GM18861 (cell line): ENCODE results near the gene SDHB.

Experiments used
- ATAC-seq: cut with Tn5 transposase; IDR thresholded peaks from one replicate; pipeline ENCODE4 v1.9.1; 2021; ENCODE audit not compliant: unreplicated experiment

SDHB gene

GRCh38 chr1:16988210-16988609 lies 65.6 kb downstream of the SDHB start:
- no peak for ATAC-seq

GRCh38 chr1:16986962-16987361 lies 66.9 kb downstream of the SDHB start:
- ATAC-seq, result no peak

- ATAC-seq, result no peak
Observed at GRCh38 chr1:16986560-16986959, 67.3 kb downstream of the SDHB start.

- no peak for ATAC-seq
Observed at GRCh38 chr1:16986113-16986512, 67.7 kb downstream of the SDHB start.

GRCh38 chr1:16984717-16985116 lies 69.1 kb downstream of the SDHB start:
- no peak for ATAC-seq

- ATAC-seq, result no peak
Observed at GRCh38 chr1:16983649-16984048, 70.2 kb downstream of the SDHB start.

GRCh38 chr1:16982902-16983301 lies 70.9 kb downstream of the SDHB start:
- ATAC-seq, result no peak

GRCh38 chr1:16981269-16981849 lies 72.5 kb downstream of the SDHB start:
- ATAC-seq, result no peak

- ATAC-seq, result no peak
Observed at GRCh38 chr1:16980473-16981268, 73.2 kb downstream of the SDHB start, which contains the start of gene MFAP2. MFAP2 (minus strand) TSS chr1:16980620; CDS start chr1:16978273, 2,347 bp downstream.

GRCh38 chr1:16979475-16980327 lies 74.1 kb downstream of the SDHB start:
- no peak for ATAC-seq

GRCh38 chr1:16978567-16979474 lies 75.0 kb downstream of the SDHB start:
- no peak for ATAC-seq

GRCh38 chr1:16978139-16978538 lies 75.7 kb downstream of the SDHB start:
- ATAC-seq, result no peak

GRCh38 chr1:16977377-16977776 lies 76.5 kb downstream of the SDHB start:
- ATAC-seq, result no peak

GRCh38 chr1:16976966-16977365 lies 76.9 kb downstream of the SDHB start:
- no peak for ATAC-seq

GRCh38 chr1:16975838-16976237 lies 78.0 kb downstream of the SDHB start:
- ATAC-seq, result no peak

- ATAC-seq, result no peak
Observed at GRCh38 chr1:16975211-16975610, 78.6 kb downstream of the SDHB start.

GRCh38 chr1:16973215-16973614 lies 80.6 kb downstream of the SDHB start:
- ATAC-seq, result no peak

- no peak for ATAC-seq
Observed at GRCh38 chr1:16972189-16972895, 81.5 kb downstream of the SDHB start.

- no peak for ATAC-seq
Observed at GRCh38 chr1:16971341-16972188, 82.3 kb downstream of the SDHB start.
